NCI-H748 treated with DMSO at 0.1 percent for 48 hours (cell line): Measurements from ENCODE around the gene CCDC39.

Source experiments
- DNase-seq: peaks from one replicate; lab custom pipeline; 2025; lab: John Stamatoyannopoulos, UW

CCDC39 gene

GRCh38 chr3:180679178-180680096 lies at the start of gene CCDC39:
CCDC39 (minus strand) TSS chr3:180679489; CDS start chr3:180679380, 109 bp downstream.
- peak; percentile 75 for DNase-seq

GRCh38 chr3:180720012-180720411 lies 40.7 kb upstream of the CCDC39 start:
- no peak for DNase-seq

GRCh38 chr3:180707896-180708295 lies 28.6 kb upstream of the CCDC39 start:
- DNase-seq: no peak

GRCh38 chr3:180705619-180706018 lies 26.3 kb upstream of the CCDC39 start:
- DNase-seq: no peak

- no peak for DNase-seq
These were observed 25.2 kb upstream of the CCDC39 start for GRCh38 chr3:180704532-180704931.

GRCh38 chr3:180700941-180701340 lies 21.7 kb upstream of the CCDC39 start:
- DNase-seq: no peak

- DNase-seq: no peak
These were observed 19.5 kb upstream of the CCDC39 start for GRCh38 chr3:180698760-180699270.

- no peak for DNase-seq
These were observed 15.0 kb upstream of the CCDC39 start for GRCh38 chr3:180694321-180694720.

- DNase-seq: no peak
These were observed 14.4 kb upstream of the CCDC39 start for GRCh38 chr3:180693656-180694055.

GRCh38 chr3:180690061-180690460 lies 10.8 kb upstream of the CCDC39 start:
- DNase-seq: no peak

GRCh38 chr3:180684807-180685206 lies 5.5 kb upstream of the CCDC39 start:
- no peak for DNase-seq

- no peak for DNase-seq
These were observed 4.5 kb upstream of the CCDC39 start for GRCh38 chr3:180683816-180684215.

GRCh38 chr3:180680097-180680430 lies 775 bp upstream of the CCDC39 start:
- DNase-seq: peak; percentile 45

- DNase-seq: no peak
These were observed 1.1 kb downstream of the CCDC39 start for GRCh38 chr3:180678231-180678630.

GRCh38 chr3:180661444-180661843 lies 17.8 kb downstream of the CCDC39 start:
- DNase-seq: no peak

- no peak for DNase-seq
These were observed 22.2 kb downstream of the CCDC39 start for GRCh38 chr3:180657094-180657493.

GRCh38 chr3:180656406-180656805 lies 22.9 kb downstream of the CCDC39 start:
- no peak for DNase-seq

- DNase-seq: no peak
These were observed 33.0 kb downstream of the CCDC39 start for GRCh38 chr3:180646187-180646790.

GRCh38 chr3:180640987-180641386 lies 38.3 kb downstream of the CCDC39 start:
- DNase-seq: no peak

GRCh38 chr3:180633722-180634121 lies 45.6 kb downstream of the CCDC39 start:
- DNase-seq: no peak

- DNase-seq: no peak
These were observed 48.0 kb downstream of the CCDC39 start for GRCh38 chr3:180631317-180631716.

- no peak for DNase-seq
These were observed 48.9 kb downstream of the CCDC39 start for GRCh38 chr3:180630371-180630770.

GRCh38 chr3:180626844-180627243 lies 52.4 kb downstream of the CCDC39 start:
- no peak for DNase-seq
